GM12878 (cell line): Measurements from ENCODE around the gene GNPNAT1.

Experiments
- CBX3 ChIP-seq: fragments of 200-600 bp; sonication (generic); IDR thresholded peaks from 2 replicates; pipeline ENCODE4 v1.6.1; 2016; ENCODE audit warnings: low read depth, borderline replicate concordance
- EZH2 ChIP-seq: IDR thresholded peaks from 2 replicates; pipeline ENCODE4 v1.6.1; 2012; ENCODE audit warnings: low read depth, mild to moderate bottlenecking, control low read depth, inconsistent platforms, low read length, borderline replicate concordance; ENCODE audit not compliant: control insufficient read depth
- ZSCAN29 ChIP-seq: fragments of 450-650 bp; IDR thresholded peaks from 2 replicates; pipeline ENCODE4 v1.6.1; 2017; ENCODE audit warnings: mild to moderate bottlenecking, moderate library complexity
- TF ChIP-seq, protein P1 (sequence below): IDR thresholded peaks from 2 replicates; pipeline ENCODE4 v1.6.1; 2012; ENCODE audit warnings: mild to moderate bottlenecking, low read depth, low read length
- TF ChIP-seq, protein P2 (sequence below), 3 experiments: IDR thresholded peaks in 2 of 3; conservative IDR thresholded peaks in 1 of 3; 2 replicates each; pipeline ENCODE4 v1.5.1; 2011; ENCODE audit warnings: low read depth in 3 of 3, low read length in 3 of 3, mild to moderate bottlenecking in 3 of 3, control low read depth in 2 of 3, moderate library complexity in 2 of 3, inconsistent platforms in 1 of 3, mixed read lengths in 1 of 3; ENCODE audit not compliant: control insufficient read depth in 2 of 3, insufficient read depth in 1 of 3; ENCODE audit errors: extremely low read depth in 1 of 3
- TF ChIP-seq, protein P3 (sequence below): IDR thresholded peaks from 2 replicates; pipeline ENCODE4 v1.6.1; 2011; ENCODE audit warnings: borderline replicate concordance, low read depth, mild to moderate bottlenecking, moderate library complexity, mixed read lengths, low read length; ENCODE audit not compliant: insufficient read depth; ENCODE audit errors: extremely low read length
- TF ChIP-seq, protein P4 (sequence below): IDR thresholded peaks from 2 replicates; pipeline ENCODE4 v1.6.1; 2012; ENCODE audit warnings: low read depth, low read length, improper control_type of control experiment

DNA sequence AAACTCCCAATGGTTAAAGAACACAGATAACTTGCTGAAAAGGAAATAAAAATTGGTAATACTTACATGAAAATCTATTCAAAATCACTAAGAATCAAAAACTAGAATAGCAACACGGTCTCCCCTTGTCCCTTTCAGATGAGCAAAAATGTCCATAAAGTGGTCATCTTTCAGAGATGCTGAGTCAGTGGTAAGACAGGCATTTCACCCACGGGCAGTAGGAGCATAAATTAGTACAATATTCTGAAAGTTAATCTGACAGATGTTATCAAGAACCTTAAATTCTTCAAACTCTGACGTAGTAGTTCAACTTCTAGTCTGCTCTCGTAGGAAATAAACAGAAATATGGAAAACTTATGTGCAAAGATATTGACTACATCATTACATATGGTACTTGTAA is 33.1 kb upstream of the GNPNAT1 start:
- TF ChIP-seq, protein P1, sequence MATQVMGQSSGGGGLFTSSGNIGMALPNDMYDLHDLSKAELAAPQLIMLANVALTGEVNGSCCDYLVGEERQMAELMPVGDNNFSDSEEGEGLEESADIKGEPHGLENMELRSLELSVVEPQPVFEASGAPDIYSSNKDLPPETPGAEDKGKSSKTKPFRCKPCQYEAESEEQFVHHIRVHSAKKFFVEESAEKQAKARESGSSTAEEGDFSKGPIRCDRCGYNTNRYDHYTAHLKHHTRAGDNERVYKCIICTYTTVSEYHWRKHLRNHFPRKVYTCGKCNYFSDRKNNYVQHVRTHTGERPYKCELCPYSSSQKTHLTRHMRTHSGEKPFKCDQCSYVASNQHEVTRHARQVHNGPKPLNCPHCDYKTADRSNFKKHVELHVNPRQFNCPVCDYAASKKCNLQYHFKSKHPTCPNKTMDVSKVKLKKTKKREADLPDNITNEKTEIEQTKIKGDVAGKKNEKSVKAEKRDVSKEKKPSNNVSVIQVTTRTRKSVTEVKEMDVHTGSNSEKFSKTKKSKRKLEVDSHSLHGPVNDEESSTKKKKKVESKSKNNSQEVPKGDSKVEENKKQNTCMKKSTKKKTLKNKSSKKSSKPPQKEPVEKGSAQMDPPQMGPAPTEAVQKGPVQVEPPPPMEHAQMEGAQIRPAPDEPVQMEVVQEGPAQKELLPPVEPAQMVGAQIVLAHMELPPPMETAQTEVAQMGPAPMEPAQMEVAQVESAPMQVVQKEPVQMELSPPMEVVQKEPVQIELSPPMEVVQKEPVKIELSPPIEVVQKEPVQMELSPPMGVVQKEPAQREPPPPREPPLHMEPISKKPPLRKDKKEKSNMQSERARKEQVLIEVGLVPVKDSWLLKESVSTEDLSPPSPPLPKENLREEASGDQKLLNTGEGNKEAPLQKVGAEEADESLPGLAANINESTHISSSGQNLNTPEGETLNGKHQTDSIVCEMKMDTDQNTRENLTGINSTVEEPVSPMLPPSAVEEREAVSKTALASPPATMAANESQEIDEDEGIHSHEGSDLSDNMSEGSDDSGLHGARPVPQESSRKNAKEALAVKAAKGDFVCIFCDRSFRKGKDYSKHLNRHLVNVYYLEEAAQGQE: no peak
- TF ChIP-seq, protein P2, sequence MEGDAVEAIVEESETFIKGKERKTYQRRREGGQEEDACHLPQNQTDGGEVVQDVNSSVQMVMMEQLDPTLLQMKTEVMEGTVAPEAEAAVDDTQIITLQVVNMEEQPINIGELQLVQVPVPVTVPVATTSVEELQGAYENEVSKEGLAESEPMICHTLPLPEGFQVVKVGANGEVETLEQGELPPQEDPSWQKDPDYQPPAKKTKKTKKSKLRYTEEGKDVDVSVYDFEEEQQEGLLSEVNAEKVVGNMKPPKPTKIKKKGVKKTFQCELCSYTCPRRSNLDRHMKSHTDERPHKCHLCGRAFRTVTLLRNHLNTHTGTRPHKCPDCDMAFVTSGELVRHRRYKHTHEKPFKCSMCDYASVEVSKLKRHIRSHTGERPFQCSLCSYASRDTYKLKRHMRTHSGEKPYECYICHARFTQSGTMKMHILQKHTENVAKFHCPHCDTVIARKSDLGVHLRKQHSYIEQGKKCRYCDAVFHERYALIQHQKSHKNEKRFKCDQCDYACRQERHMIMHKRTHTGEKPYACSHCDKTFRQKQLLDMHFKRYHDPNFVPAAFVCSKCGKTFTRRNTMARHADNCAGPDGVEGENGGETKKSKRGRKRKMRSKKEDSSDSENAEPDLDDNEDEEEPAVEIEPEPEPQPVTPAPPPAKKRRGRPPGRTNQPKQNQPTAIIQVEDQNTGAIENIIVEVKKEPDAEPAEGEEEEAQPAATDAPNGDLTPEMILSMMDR (IDR thresholded peaks at IDR 0.05 in 2 of 3, conservative IDR thresholded peaks at IDR 0.05 in 1 of 3; ENCODE audit: control insufficient read depth in 2 of 3, extremely low read depth in 1 of 3, insufficient read depth in 1 of 3, low read depth in 3 of 3, low read length in 3 of 3): no peak
- TF ChIP-seq, protein P3, sequence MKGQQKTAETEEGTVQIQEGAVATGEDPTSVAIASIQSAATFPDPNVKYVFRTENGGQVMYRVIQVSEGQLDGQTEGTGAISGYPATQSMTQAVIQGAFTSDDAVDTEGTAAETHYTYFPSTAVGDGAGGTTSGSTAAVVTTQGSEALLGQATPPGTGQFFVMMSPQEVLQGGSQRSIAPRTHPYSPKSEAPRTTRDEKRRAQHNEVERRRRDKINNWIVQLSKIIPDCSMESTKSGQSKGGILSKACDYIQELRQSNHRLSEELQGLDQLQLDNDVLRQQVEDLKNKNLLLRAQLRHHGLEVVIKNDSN: no peak
- TF ChIP-seq EZH2 (no peak), ZSCAN29 (no peak), CBX3 (no peak)
- TF ChIP-seq, protein P4, sequence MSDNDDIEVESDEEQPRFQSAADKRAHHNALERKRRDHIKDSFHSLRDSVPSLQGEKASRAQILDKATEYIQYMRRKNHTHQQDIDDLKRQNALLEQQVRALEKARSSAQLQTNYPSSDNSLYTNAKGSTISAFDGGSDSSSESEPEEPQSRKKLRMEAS: no peak
